LNCAP (cell line): Measurements from ENCODE around the gene ALDH18A1.

ENCODE experiments used
- TF ChIP-seq, protein P1 (sequence below): fragments of 450-650 bp; IDR thresholded peaks from 2 replicates; pipeline ENCODE4 v1.5.1; 2017; ENCODE audit warnings: mild to moderate bottlenecking

Gene ALDH18A1

DNA sequence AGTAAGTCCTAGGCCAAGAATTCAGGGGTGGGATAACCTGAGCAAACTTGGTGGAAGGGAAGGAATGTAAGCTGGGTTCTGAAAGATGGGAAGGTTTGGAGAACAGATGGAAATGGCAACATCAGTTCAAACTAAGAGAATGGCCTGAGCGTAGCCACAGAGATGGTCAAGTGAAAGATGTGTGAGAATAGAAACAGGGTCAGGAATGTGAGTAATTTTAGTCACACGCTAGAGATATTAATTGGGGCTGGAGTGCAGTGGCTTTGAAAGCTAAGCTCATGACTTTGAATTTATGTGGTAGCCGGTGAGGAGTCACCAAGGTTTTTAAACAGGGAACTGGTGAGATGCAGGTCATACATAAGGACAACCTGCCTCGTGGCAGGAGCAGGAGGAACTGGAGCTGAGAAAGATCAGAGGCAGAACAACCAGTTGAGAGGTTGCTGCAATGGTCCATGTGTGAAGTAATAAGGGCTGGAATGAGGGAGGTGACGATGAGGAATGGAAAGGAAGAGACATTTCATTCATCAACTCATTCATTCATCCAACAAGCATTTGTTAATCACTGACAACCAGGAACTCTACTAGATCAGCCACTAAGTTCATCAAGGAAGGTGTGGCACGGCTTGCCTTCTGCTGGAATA is 82.4 kb downstream of the ALDH18A1 start:
- TF ChIP-seq, protein P1, sequence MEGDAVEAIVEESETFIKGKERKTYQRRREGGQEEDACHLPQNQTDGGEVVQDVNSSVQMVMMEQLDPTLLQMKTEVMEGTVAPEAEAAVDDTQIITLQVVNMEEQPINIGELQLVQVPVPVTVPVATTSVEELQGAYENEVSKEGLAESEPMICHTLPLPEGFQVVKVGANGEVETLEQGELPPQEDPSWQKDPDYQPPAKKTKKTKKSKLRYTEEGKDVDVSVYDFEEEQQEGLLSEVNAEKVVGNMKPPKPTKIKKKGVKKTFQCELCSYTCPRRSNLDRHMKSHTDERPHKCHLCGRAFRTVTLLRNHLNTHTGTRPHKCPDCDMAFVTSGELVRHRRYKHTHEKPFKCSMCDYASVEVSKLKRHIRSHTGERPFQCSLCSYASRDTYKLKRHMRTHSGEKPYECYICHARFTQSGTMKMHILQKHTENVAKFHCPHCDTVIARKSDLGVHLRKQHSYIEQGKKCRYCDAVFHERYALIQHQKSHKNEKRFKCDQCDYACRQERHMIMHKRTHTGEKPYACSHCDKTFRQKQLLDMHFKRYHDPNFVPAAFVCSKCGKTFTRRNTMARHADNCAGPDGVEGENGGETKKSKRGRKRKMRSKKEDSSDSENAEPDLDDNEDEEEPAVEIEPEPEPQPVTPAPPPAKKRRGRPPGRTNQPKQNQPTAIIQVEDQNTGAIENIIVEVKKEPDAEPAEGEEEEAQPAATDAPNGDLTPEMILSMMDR: no peak

DNA sequence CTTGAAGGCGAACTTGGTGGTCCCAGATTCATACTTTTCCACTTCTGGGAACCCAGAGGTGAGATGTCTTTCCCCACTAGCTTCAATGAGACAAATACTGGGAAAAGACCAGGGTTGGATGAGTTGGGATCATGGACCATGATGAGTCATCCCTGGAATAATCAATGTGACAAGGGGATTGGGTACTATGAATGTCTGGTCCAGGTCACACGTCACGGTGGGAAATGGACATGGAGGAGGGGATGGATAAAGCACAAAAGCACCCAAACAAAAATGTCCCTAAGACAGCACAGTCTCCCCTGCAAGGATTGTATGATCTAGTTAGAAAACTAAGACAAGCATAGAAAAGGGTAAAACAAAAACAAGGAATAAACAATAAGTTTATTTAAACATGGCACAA is 83.0 kb downstream of the ALDH18A1 start:
- TF ChIP-seq, protein P1: no peak

DNA sequence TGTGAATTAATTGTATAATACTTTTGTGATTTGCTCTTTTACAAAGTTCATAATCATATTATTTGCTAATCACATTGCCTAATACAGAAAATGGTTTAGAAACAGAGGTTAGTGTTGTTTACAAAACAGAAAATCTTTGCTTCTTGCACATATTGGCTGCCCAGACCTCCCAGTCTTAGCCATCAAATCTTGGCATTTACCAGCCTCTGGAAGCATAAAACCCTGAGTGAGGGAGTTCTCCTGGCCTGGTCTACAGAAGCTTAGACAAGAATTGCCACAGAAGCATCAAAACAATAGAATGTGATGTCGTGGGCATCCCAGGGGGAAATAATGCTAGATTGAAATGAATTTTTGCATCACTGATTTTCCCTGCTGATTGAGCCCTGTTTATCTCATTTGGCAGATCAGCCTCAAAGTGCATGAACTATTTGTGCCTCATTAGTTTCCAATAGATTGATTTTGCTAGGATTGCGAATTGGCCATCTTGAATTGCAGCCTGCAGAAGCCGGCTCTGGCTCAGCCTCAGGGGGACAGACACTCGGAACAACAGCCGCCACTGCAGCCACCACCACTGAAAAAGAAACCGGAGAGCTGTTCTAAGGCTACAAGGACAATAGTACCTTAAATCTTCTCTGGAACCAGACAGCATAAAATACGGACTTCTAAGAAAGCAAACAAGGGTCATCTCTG is 84.2 kb downstream of the ALDH18A1 start:
- TF ChIP-seq, protein P1: no peak

DNA sequence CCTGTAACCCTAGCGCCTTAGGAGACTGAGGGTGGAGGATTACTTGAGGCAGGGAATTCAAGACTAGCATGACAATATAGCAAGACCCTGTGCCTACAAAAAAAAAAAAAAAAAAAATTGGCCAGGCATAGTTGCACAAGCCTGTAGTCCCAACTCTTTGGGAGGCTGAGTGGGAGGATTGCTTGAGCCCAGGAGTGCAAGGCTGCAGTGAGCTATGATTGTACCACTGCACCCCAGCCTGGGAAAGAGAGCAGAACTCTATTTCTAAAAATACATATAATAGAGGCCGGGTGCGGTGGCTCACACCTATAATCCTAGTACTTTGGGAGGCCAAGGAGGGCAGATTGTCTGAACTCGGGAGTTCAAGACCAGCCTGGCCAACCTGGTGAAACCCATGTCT is 85.1 kb downstream of the ALDH18A1 start:
- TF ChIP-seq, protein P1: no peak

DNA sequence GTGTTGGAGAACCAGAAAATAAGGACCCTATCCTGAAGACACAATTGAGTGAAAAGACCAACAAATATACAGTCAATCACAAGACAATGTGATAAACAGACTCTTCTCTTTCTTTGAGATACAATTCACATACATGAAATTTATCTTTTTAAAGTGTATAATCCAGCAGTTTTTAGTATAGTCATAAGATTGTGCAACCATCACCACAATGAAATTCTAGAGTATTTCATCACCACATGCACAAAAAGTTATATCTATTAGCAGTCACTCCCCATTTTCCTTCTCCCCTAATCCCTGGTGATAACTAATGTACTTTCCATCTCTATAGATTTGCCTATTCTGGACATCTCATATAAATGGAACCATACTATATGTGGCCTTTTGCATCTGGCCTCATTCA is 87.1 kb downstream of the ALDH18A1 start:
- TF ChIP-seq, protein P1: no peak

DNA sequence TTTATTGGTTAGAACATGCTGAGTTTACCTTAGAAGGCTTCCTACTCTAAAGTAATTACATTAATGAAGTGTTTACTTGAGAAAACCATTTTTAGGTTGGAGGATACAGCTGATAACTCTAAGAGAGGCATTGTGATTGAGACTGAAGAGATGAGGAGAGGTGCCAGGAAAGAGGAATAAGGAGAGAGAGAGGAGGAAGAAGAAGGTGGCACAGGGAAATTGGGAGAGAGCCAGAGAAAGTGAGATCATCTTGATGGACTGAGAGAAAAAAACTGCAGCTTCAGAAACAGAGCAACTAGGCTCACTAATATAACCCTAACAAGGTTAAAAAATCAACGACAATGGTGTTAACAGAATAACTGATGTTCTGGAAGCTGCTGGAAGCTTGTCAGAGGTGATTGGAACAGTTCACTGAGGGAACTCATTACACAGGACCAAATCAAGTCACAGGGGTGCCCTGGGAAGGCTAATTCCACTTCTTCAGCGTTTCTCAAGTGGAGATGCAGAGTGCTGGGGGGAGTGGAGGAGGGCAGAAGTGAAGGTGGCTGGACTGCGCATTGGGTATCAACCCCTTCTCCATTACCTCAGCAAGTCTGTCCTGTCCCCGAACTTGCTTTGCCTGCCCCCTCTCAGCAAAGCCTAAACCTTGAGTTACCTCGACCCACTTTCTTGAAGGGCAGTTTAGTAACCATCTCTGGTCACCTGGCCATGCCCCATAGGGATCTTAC is 88.4 kb downstream of the ALDH18A1 start:
- TF ChIP-seq, protein P1: no peak

DNA sequence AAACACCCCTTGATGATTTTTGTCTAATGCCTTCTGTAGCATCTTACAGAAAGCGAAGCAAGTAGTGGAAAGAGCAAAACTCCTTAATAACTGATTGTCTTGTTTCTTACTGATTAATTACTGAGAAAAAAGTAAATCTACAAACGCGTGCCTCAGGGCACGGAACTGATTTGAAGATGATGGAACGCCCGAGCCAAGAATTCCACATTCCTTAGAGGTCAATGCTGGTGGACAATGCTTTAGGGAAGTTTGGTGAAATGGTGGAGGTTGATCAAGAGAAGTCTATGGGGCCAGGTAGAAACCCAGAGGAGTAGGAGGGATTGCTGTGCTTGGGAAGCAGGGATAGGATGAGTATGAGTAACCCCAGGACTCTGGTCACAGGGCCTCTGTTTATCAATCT is 90.4 kb downstream of the ALDH18A1 start:
- TF ChIP-seq, protein P1: no peak
